Measurements from ENCODE around the gene OR10A2.

- TF ChIP-seq CTCF (IDR thresholded peaks at IDR 0.05; ENCODE audit: low read length) (no peak), EZH2 (IDR thresholded peaks at IDR 0.05; ENCODE audit: borderline replicate concordance, low read length) (no peak)
These were observed 18.5 kb upstream of the OR10A2 start for GRCh38 chr11:6844356-6844755.

Measured in OCI-LY1 (cell line).